Coronary artery (tissue), 2 donors: ENCODE data around the gene DPH1.

Source experiments
- DNase-seq: peaks from one replicate; pipeline ENCODE4 v3.0.0-alpha.2; 2017; ENCODE audit warnings: low spot score
- H3K27ac ChIP-seq, 2 donors: fragments of 200-600 bp; sonication (generic); one replicate each; pipeline ENCODE4 v1.5.1; 2016 to 2019
- H3K4me3 ChIP-seq: fragments of 200-600 bp; sonication (generic); 2 replicates; pipeline ENCODE4 v1.5.1; 2016; ENCODE audit warnings: mild to moderate bottlenecking, moderate library complexity
- CTCF ChIP-seq: fragments of 200-600 bp; sonication (generic); IDR thresholded peaks from one replicate; pipeline ENCODE4 v1.5.1; 2019; ENCODE audit warnings: antibody characterized with exemption

DPH1 gene

GRCh38 chr17:2068031-2068518 lies 38.1 kb downstream of the DPH1 start:
- no peak for TF ChIP-seq CTCF
- H3K27ac ChIP-seq: peak overlapping the region in 1 of 2 donors; percentile 84
- H3K4me3 ChIP-seq: no peak overlapping the region
- DNase-seq: no peak

- DNase-seq: no peak
- H3K4me3 ChIP-seq: no peak overlapping the region
- H3K27ac ChIP-seq: peak overlapping the region; percentile 7 to 84
- no peak for TF ChIP-seq CTCF
These were observed 38.6 kb downstream of the DPH1 start for GRCh38 chr17:2068519-2069051.

- no peak overlapping the region for H3K4me3 ChIP-seq
- no peak for DNase-seq
- H3K27ac ChIP-seq: peak overlapping the region in 1 of 2 donors; percentile 83
- TF ChIP-seq CTCF: no peak
These were observed 40.5 kb downstream of the DPH1 start for GRCh38 chr17:2070241-2071023.

- no peak for DNase-seq
- H3K4me3 ChIP-seq: no peak overlapping the region
- peak overlapping the region in 1 of 2 donors; percentile 83 for H3K27ac ChIP-seq
- TF ChIP-seq CTCF: no peak
These were observed 41.1 kb downstream of the DPH1 start for GRCh38 chr17:2071024-2071385.

GRCh38 chr17:2071455-2072281 lies 41.7 kb downstream of the DPH1 start:
- TF ChIP-seq CTCF: no peak
- DNase-seq: no peak
- Histone ChIP-seq H3K27ac (peak overlapping the region in 1 of 2 donors; percentile 83), H3K4me3 (no peak overlapping the region)

- no peak for DNase-seq
- peak overlapping the region in 1 of 2 donors; percentile 69 for H3K27ac ChIP-seq
- no peak for TF ChIP-seq CTCF
These were observed 45.0 kb downstream of the DPH1 start for GRCh38 chr17:2074919-2075318.

More at GRCh38 chr17:2074919-2075318, 45.0 kb downstream of the DPH1 start:
- H3K4me3 ChIP-seq: no peak overlapping the region
